HG03097 (cell line): ENCODE measurements around the gene METRNL.
"Not testable (repeated sequence)": the region's sequence is repeated elsewhere in the genome, so short reads cannot be mapped to it uniquely, and the experiment has no call there.

Source experiments
- ATAC-seq: cut with Tn5 transposase; IDR thresholded peaks from one replicate; pipeline ENCODE4 v1.9.1; 2021; ENCODE audit not compliant: unreplicated experiment, low FRiP score

The METRNL gene

DNA sequence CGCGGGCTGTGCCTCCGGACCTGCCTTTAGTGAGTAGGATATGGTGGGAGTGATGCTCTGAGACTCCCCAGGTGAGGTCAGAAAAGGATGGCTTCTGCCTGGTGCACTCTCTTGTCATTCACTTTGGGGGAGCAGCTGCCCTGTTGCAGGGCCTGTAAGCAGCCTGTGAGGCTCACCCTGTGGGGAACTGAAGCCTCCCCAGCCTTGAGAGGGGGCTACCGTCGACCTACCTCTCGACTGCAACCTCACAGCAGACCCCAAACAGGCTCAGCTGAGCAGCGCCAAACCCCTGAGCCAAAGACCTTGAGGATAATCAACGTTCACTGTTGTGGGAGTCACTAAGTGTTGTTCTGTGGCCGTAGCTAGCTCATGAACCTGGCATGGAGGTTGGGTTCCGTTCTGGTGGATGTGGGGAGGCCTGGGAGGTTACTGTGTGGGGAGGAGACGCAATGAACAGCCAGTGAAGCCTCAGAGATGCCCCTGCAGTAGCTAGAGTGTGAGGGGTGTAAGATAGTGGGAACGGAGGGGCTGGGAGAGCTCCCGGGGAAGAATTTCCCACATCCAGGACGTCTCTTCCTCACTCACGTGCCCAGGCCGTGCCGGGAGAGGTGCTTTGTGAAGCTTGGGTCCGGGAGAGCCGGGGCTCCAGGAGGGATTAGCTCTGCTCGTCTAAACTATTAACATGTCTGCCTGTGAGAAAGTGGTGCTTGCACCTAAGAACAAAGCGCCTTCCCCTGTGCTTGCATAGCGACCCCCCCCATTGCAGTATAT is 38.8 kb downstream of the METRNL start:
- ATAC-seq, result no peak

DNA sequence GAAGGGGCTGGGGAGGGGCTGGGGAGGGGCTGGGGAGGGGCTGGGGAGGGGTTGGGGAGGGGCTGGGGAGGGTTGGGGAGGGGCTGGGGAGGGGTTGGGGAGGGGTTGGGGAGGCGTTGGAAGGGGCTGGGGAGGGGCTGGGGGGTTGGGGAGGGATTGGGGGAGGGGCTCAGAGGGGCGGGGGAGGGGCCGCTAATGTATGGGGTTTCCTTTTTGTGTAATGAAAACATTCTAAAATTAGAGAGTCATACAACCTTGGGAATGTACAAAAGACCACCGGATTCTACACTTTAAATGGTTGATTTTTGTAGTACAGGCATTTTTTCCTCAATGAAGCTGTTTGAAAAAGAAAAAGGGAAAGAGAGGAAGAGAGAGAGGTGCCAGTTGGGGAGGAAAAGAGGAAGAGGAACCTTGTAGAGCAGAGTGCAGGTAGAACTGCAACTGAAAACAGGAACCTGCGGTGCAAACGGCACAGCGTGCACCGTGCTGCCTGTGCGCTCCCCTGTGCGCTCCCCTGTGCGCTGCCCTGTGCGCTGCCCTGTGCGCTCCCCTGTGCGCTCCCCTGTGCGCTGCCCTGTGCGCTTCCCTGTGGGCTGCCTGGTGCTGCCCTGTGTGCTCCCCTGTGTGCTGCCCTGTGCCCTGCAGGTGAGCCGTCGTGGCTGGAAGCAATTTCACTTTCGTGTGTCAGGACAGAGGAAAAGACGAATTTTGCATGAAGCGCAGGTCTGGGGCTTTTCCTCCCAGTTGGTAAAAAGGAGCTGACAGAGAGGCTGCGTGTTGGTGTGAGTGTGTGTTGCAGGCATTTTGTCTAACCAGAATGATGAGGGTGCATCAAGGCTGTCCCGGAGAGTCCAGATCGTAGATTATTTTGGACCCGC is 40.8 kb downstream of the METRNL start:
- no peak for ATAC-seq

DNA sequence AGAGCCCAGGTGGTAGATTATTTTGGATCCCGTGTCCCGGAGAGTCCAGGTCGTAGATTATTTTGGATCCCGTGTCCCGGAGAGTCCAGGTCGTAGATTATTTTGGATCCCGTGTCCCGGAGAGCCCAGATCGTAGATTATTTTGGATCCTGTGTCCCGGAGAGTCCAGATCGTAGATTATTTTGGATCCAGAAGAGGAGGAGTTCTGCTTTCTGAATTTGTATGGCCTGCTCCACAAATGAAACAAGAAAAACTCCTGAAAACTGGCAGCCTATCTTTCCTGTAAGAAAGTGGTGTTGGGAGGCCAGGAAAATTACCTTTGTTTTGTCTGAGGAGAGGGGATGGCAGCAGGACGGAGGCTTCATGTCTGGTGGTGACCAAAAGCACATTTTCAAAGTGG is 42.1 kb downstream of the METRNL start:
- not testable (repeated sequence) for ATAC-seq

DNA sequence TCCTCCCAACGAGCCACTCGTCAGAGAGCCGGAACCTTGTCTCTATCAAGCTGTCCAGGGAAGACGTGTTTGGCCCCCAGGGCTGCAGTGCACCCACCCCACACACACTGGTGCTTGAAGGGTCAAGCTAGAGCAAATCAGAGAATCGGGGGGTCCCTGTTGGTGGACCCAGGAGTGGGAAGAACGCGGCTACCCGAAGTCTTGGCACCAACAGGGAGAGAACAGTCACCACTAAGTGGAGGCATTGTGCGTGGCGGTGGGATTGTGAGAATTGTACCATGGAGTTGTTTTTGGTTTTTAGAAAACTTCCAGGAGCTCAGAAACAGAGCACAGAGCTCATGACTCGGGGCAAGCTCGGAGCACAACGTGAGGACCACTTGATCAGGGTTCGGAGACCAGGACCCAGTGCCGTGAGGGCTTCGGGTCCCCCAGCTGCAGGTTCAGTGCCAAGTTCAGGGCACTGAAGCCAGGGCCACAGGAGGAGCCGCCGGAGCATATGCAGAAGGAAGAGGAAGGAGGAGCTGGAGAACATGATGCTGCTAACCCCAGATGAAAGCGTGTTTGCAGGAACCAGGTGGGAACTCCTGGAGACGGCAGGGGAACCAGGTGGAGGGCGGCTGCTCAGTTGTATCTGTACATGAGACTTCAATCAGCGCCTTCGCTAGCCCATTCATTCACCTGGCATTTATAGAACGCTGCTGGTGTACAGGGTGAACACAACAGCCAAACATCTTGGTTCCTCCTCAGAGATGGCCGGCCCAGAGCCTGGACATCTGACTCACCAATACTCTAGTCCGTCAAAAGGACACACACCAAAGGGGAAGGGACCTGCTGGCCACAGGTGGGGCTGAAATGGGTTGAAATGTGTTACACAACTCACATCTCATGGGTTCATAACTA is 42.8 kb downstream of the METRNL start:
- no peak for ATAC-seq

DNA sequence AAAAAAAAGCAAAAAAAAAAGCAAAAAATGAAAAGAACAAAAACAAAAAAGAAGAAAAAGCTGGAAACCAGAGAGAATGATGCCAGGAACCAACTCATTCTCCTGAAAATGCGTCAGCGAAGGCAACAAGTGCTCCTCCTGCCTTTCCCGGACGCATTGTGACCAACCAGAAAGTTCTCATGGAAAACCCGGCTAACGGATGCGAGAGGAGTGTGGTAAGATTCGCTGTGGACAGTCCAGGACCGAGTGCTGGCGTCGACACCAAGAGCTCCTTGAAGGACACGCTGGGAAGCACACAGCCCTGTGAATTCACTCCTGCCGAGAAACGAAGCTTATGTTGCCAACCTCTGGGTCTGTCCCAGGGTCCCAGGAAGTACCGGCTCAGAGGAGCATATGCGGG is 43.4 kb downstream of the METRNL start:
- ATAC-seq, result no peak

DNA sequence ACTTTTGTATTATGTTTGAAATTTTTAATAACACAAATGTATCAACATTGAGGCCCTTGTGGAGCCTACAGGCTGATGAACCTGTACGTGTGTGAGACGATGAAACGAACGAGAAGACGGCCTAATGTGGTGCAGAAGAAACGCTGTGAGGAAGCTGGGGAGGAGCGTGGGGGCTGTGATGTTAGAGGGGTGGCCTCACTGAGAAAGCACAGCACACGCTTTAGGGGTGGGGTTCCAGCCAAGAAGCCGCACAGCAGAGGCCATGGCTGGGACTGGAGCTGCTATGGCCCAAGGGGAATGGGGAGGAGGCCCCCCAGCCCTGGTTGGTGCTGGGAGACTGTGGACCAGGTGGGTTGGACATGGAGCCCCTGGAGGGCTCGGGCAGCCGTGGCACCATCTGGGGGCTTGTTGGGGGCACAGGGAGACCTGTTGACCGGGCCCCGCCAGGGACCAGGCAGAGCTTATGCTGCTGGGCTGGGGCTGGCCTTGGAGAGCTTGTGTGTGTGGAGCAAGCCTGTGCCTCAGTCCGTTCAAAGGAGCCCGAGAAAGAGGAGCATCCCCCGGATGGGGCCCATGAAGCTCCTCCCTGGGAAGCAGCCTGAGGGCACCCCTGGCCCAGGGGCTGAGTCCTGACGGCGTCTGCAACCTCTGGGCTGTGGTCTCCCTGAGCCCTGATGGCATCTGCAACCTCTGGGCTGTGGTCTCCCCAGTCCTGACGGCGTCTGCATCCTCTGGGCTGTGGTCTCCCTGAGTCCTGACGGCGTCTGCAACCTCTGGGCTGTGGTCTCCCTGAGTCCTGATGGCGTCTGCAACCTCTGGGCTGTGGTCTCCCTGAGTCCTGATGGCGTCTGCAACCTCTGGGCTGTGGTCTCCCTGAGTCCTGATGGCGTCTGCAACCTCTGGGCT is 44.7 kb downstream of the METRNL start:
- ATAC-seq, result no peak

DNA sequence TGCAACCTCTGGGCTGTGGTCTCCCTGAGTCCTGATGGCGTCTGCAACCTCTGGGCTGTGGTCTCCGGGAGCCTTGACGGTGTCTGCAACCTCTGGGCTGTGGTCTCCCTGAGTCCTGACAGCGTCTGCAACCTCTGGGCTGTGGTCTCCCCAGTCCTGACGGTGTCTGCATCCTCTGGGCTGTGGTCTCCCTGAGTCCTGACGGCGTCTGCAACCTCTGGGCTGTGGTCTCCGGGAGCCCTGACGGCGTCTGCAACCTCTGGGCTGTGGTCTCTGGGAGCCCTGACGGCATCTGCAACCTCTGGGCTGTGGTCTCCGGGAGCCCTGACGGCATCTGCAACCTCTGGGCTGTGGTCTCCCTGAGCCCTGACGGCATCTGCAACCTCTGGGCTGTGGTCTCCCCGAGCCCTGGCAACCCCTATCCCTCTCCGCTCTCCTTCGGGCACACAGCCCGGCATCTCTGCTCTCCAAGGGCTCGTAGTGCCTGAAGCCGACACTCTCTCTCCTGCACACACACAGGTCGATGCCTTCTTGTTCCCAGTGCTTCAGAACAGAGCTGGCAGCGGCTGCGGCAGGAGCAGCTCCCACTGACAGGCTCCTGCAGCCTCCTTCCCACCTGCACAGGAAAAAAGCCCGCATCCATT is 45.6 kb downstream of the METRNL start:
- ATAC-seq, result no peak

DNA sequence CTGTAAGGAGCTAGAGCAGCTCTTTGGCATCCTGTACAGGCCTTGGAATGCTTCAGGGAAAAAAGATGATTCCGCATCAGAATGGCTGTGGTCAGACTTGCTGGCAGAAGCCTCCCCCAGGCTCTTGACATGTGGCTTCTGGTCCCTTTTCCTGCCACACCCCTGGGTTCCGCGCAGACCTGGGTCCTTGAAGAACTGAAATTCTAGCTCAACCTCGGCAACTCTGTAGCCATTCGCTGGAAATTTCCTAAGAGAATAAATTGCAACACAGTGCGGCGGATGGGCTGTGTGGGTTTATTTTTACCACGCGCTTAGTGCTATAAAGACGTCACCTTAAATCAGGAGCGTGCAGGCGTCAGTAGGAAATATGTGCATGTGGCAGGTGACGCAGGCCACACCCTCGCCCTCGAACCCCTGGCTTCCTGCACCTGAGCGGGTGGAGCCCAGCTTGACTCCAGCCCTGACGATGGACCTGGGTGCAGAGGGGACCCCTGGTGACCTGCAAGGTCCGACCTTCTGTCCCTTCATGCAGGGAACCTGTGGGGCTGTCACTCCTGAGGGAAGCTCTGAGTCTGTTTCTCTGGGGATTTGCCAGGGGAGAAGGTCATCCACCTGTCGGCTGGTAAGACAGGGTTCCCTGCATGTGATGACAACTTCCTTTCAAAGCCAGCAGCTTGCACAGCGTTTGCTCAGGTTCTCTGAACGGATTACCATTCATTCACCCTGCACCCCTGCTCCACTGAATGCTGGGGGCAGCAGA is 46.3 kb downstream of the METRNL start:
- no peak for ATAC-seq

DNA sequence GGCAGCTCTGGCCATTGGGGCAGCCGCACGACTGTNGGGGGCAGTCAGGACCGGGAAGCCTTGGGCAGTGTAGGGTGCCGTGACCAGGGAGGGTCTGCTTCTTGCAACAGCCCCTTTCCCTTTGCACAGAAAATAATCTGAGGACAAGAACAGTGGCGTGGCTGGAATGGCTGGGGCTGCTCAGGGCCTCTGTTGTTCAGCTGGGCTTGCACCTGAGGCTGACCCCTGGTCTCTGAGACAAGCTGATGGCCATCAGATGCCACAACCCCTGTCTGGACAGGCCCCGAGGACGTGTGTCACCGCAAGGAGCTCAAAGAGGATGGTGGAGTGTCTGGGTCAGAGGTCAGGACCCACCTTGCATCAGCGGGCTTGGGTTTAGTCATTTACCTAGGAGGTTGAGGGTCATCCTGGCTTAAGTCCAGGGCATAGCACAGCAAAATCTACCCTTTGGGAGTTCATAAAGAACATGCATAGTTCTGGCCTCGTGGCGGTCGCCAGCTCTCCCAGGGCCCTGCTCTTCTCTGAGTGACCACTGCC is 46.9 kb downstream of the METRNL start:
- ATAC-seq, result no peak

DNA sequence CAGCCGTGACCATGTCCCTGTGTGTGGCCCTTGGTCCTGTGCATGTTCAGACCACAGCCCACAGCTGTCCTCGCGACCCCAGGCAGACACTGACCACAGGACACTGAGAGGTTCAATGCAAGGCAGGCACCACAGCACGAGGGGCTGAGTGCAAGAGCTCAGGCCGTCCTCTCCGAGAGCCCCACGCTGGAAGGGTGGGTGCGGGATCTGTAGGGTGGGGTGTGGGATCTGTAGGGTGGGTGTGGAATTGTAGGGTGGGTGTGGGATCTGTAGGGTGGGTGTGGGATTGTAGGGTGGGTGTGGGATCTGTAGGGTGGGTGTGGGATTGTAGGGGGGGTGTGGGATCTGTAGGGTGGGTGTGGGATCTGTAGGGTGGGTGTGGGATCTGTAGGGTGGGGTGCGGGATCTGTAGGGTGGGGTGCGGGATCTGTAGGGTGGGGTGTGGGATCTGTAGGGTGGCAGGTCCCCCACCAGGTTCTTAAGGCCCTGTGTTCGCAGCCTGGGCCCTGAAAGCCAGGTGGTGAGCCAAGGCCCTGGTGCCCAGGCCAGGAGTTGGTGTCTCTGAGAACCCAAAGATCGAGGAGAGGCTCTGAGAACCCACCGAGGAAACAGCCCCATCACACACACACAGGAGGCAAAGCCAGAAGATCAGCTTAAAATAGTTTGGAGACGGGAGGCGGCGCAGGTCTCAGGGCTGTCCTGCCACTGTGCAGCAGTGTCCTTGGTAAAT is 48.2 kb downstream of the METRNL start:
- no peak for ATAC-seq

DNA sequence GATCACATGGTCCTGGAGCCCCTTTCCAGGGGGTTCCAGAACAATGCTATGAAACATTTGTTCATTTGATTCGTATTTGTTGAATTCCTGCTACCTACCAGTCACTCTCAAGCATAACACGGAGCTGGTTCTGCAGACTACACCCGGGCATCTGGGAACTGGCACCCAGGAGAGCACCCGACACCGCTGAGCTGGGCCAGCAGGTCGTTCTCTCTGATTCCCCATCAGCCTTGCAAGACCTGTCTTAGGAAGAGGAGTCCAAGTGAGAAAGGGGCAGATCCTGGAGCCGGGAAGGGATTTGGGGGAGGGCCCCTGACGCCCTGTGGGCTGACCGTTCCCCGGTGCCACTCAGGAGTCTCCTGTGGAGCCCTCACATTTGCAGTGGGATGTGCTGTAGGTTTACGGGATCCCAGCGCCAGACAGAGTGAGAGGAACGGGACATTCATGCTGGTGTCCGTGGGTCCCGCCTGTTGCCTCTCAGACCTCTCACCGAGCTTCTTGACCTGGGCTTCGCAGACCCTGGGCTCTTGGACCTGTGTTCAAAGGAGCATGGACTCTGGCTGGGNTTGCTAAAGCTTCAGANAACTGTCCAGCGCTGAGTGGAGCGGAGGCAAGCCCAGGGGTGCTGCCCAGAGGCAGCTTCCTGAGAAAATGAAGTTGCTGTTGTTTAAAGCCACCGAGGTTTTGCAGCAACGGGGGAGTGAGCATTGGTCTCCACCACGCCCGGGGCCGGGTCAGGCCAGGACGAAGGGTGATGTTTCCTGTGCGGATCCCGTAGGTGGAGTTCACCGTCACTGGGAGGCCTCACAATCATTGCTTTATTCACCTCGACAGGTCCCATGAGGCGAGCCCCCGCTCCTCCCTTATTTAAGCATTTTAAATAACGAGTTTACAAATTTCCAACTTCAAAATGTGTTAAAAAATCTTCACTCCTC is 49.2 kb downstream of the METRNL start:
- no peak for ATAC-seq

DNA sequence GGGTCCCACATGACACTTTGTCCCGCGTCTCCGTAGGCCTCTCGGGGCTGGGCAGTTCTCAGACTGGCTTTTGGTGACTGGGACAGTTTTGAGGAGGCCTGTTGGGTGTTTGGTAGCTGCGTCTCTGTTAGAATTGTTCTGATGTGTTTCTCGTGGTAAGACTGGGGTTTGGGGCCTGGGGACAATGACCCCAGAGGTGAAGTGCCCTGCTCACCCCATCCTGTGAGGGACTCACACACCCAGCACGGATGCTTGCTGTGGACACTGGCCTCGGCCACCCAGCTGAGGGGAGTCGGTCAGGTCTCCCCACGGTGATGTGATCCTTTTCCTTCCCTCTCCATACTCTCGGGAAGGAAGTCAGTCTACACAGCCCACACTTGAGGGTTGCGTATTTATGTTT is 50.3 kb downstream of the METRNL start:
- no peak for ATAC-seq

DNA sequence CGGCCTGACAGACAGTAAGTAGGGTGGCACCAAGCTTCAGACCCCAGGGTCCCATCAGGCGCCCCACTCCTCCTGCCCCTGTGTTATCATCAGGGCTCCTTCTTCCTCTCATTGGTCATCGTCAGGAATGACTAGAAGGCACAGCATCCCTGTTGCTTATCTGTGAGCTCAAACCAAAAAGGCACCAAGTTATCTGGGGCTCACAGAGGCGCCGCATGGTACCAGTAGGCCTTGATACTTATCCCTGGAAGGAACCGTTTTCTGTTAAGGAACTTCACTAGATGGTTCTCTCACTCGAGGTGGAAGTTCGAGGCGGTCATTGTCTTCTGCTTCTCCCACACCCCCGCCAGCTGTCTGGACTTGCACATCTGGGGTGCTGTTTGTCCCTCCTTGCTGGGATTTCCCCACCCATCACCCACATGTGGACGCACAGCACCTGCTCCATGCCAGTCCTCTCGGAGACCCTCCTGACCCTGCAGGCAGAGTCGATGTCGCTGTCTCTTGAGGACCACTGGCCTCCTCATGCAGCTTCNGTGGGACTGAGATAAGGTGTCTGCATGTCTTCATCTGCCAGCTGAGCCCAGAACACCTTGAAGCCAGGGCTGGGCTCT is 52.1 kb downstream of the METRNL start:
- no peak for ATAC-seq

DNA sequence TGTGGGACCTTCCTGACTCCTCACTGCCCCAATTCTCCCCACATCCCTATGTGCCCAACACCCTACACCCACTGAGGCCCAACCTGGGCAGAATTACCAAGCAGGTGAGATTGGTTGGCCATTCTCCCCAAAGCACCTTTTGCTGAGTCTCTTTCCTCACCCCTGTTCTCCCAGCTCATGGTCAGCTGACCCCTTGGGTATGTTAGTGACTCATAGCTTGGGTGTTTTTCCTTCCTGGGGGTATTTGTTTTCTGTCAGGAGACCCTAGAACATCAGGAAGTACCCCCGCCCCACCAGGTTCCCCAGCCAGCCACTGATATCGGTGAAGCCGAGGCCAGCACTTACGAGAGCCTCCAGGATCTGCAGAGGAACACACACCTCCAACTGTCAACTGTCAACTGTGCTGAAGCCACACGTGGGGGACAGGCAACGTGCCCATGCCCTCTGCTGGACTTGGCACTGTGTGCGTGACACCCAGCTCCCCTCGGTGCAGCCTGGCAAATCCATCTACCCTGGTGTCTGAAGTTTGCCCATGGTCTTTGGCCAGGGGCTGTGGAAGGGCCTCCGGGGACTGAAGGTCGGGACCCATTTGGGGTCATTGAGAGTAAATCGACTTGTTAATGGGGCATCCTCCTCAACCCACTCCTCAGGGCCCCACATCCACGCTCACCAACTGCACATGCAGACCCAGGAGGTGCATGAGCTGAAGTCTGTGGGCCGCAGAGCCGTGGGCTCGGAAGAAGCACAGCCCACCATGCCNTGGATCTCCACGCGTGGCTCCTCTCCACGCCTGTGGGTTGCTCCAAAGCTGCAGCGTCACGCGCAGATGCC is 53.1 kb downstream of the METRNL start:
- ATAC-seq, result no peak

DNA sequence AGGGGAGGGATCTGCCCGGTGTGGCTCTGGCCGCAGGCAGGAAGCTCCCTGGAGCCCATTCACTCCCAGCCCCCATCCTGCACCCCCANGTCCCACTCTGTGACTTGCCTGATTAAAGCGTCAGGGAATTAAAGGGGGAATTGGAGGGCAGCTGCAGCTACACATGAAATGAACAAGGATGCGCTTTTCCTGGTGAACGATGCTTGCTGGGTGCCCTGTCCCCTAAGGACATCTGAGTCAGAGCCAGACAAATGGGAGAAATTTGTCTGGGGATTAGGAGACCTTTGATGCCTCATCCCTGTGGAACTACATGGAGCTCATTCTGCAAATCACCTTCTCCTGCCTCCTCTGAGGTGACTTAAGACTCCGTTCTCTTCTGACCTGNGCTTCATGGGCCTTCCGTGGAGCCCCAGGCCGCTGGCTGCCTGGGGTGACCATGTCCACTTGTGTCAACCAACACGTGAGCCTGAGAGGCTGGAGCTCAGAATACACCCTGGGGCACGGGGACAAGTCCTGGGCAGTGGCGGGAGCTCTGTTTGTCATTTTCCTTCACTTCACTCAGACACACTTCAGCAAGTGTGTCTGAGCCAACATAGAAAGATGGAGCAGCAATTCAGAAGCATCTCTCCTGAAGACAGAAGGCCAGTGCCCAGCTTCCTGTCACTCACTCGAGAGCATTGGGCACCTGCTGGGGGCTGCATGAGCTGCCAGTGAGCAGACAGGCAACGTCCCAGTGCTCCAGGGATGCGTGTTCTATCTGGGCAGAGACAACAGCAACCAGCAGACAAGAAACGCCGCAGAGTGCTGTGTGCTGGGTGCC is 54.1 kb downstream of the METRNL start:
- no peak for ATAC-seq
